GM12878 (cell line): ENCODE results near the gene SARS1. TPM values are rescaled to one million over a fixed set of nuclear protein-coding genes. Genes with fewer than 3 reads are reported as not detected.

Source experiments
- BMI1 ChIP-seq: fragments of 450-650 bp; IDR thresholded peaks from 2 replicates; pipeline ENCODE4 v1.6.1; 2016; ENCODE audit warnings: mild to moderate bottlenecking, moderate library complexity, borderline replicate concordance
- CEBPB ChIP-seq, 2 experiments: fragments of 150-350 bp in 1 of 2; IDR thresholded peaks; 2 replicates each; pipeline ENCODE4 v1.6.1; 2012 to 2014; ENCODE audit warnings: low read depth in 2 of 2, low read length in 2 of 2, borderline replicate concordance in 1 of 2, inconsistent platforms in 1 of 2
- E4F1 ChIP-seq: fragments of 450-650 bp; IDR thresholded peaks from 2 replicates; pipeline ENCODE4 v1.6.1; 2018; ENCODE audit warnings: borderline replicate concordance, mild to moderate bottlenecking; ENCODE audit not compliant: partially characterized antibody
- EGR1 ChIP-seq, 2 experiments: IDR thresholded peaks; 1 replicate in 1 of 2; 2 replicates in 1 of 2; pipeline ENCODE4 v1.6.1; 2011 to 2012; ENCODE audit warnings: low read depth in 2 of 2, low read length in 2 of 2, borderline replicate concordance in 1 of 2, mild to moderate bottlenecking in 1 of 2, moderate library complexity in 1 of 2
- MEF2B ChIP-seq: fragments of 450-650 bp; IDR thresholded peaks from 2 replicates; pipeline ENCODE4 v1.6.1; 2018; ENCODE audit warnings: mild to moderate bottlenecking, moderate library complexity; ENCODE audit not compliant: partially characterized antibody, poor library complexity, severe bottlenecking
- NFXL1 ChIP-seq: fragments of 450-650 bp; IDR thresholded peaks from 2 replicates; pipeline ENCODE4 v1.6.1; 2017; ENCODE audit warnings: antibody characterized with exemption, mild to moderate bottlenecking, borderline replicate concordance
- NFYB ChIP-seq: IDR thresholded peaks from 2 replicates; pipeline ENCODE4 v1.6.1; 2011; ENCODE audit warnings: low read depth, mild to moderate bottlenecking, low read length, improper control_type of control experiment, moderate library complexity; ENCODE audit not compliant: insufficient read depth
- NKRF ChIP-seq: fragments of 450-650 bp; conservative IDR thresholded peaks from 2 replicates; pipeline ENCODE4 v1.6.1; 2017; ENCODE audit warnings: mild to moderate bottlenecking, moderate library complexity
- RAD21 ChIP-seq: IDR thresholded peaks from 2 replicates; pipeline ENCODE4 v1.6.1; 2011; ENCODE audit warnings: mild to moderate bottlenecking, low read depth, low read length, moderate library complexity; ENCODE audit not compliant: insufficient read depth
- RUNX3 ChIP-seq: IDR thresholded peaks from 2 replicates; pipeline ENCODE4 v1.6.1; 2012; ENCODE audit warnings: low read length, inconsistent platforms
- SMAD1 ChIP-seq: fragments of 450-650 bp; IDR thresholded peaks from 2 replicates; pipeline ENCODE4 v1.6.1; 2018; ENCODE audit warnings: mild to moderate bottlenecking, low read depth; ENCODE audit not compliant: partially characterized antibody
- ZBED1 ChIP-seq: IDR thresholded peaks from 2 replicates; pipeline ENCODE4 v1.6.1; 2016; ENCODE audit warnings: borderline replicate concordance
- polyA plus RNA-seq, 11 experiments: library from polyadenylated mRNA; depleted of rRNA in 4 of 11; unstranded in 6 of 11; stranded (reverse) in 5 of 11; fragments of >200 nt; fragmentation: Nextera tagmentation in 4 of 11; fragmentation: Illumina TruSeq in 1 of 11; extraction: Ambion mirVana in 4 of 11; extraction: Trizol in 1 of 11; gene quantifications; 1 replicate in 1 of 11; 2 replicates in 10 of 11; pipeline versions ENCODE4 v1.2.1 to v1.2.3, GENCODE V29; 2011 to 2016; ENCODE audit warnings: inconsistent platforms in 2 of 11, missing spikeins in 2 of 11, low read depth in 1 of 11
- total RNA-seq, 4 experiments: library from RNA; depleted of rRNA in 3 of 4; stranded (reverse); fragments of >200 nt in 3 of 4; fragmentation: Illumina TruSeq in 1 of 4; extraction: Trizol in 1 of 4; gene quantifications; 2 replicates each; pipeline versions ENCODE4 v1.2.1 to v1.2.3, GENCODE V29; 2013 to 2021

Gene SARS1
- total and polyA plus RNA-seq, 10 of the 15 experiments (the other 5 are each of a cell fraction or from before 2014, with no cell fraction given): 103 to 202 (median 138) TPM

GRCh38 chr1:109214695-109215623 is 1.2 kb downstream of the SARS1 start (continued):
- TF ChIP-seq NKRF (no peak), SMAD1 (no peak), E4F1 (no peak), MEF2B (no peak), EGR1 (IDR thresholded peaks at IDR 0.05; ENCODE audit: borderline replicate concordance in 1 of 2, low read depth in 2 of 2, low read length in 2 of 2) (no peak), RUNX3 (no peak), RAD21 (no peak), CEBPB (IDR thresholded peaks at IDR 0.05; ENCODE audit: borderline replicate concordance in 1 of 2, low read depth in 2 of 2, low read length in 2 of 2) (peak in 1 of 2 experiments; percentile 96; a peak in 2 of 4 replicates), NFYB (peak; percentile 24; the same call in 1 of the 2 replicates), ZBED1 (0 out of 2 replicates have a peak, but pooled peaks have one; percentile 36), BMI1 (no peak), NFXL1 (no peak)
- TF ChIP-seq, all 136 proteins: peak for 5
